HL-60/S4 (cell line): ENCODE results near the gene RNF121.

ENCODE experiments used
- in situ Hi-C: fragments of 300-500 bp; cut with MboI; formaldehyde crosslinking; loops from 2 replicates; pipeline ENCODE4 v1.14.3; 2022; ENCODE audit warnings: low sequenced_read_pairs

Gene RNF121

GRCh38 chr11:72004515-72005346, 75.9 kb downstream of the RNF121 start:
- in situ Hi-C loops, result no loop called here

- in situ Hi-C loops, result no loop called here
Observed at GRCh38 chr11:72005347-72006260, 76.8 kb downstream of the RNF121 start.

- in situ Hi-C loops, result no loop called here
Observed at GRCh38 chr11:72006309-72007088, 77.7 kb downstream of the RNF121 start.

- in situ Hi-C loops, result no loop called here
Observed at GRCh38 chr11:72007089-72007476, 78.2 kb downstream of the RNF121 start.

- in situ Hi-C loops, result no loop called here
Observed at GRCh38 chr11:72007587-72007986, 78.7 kb downstream of the RNF121 start.

GRCh38 chr11:72008728-72009127, 79.9 kb downstream of the RNF121 start:
- in situ Hi-C loops, result no loop called here

- in situ Hi-C loops, result no loop called here
Observed at GRCh38 chr11:72009156-72009555, 80.3 kb downstream of the RNF121 start.

- in situ Hi-C loops, result no loop called here
Observed at GRCh38 chr11:72010529-72011233, 81.8 kb downstream of the RNF121 start.

- in situ Hi-C loops, result no loop called here
Observed at GRCh38 chr11:72012091-72012630, 83.3 kb downstream of the RNF121 start.

GRCh38 chr11:72012897-72013721, 84.3 kb downstream of the RNF121 start:
- in situ Hi-C loops, result no loop called here

- in situ Hi-C loops, result no loop called here
Observed at GRCh38 chr11:72013765-72014711, 85.2 kb downstream of the RNF121 start.

- in situ Hi-C loops, result no loop called here
Observed at GRCh38 chr11:72014761-72015320, 86.0 kb downstream of the RNF121 start.

GRCh38 chr11:72015511-72016061, 86.7 kb downstream of the RNF121 start:
- in situ Hi-C loops, result no loop called here

GRCh38 chr11:72018171-72018570, 89.3 kb downstream of the RNF121 start:
- in situ Hi-C loops, result no loop called here

- in situ Hi-C loops, result loop anchor here (10.0 kb wide), 1 partner anchor 411 kb away; the partner anchor contains the start of gene CLPB
Observed at GRCh38 chr11:72023335-72023734, 94.5 kb downstream of the RNF121 start.

- in situ Hi-C loops, result loop anchor here (10.0 kb wide), 1 partner anchor 411 kb away; the partner anchor contains the start of gene CLPB
Observed at GRCh38 chr11:72024069-72024754, 95.4 kb downstream of the RNF121 start.

- in situ Hi-C loops, result loop anchor here (10.0 kb wide), 1 partner anchor 409 kb away; the partner anchor contains the start of gene CLPB
Observed at GRCh38 chr11:72026090-72026489, 97.2 kb downstream of the RNF121 start.
